ENCODE measurements around the gene PKNOX1.
"Not testable (repeated sequence)": the region's sequence is repeated elsewhere in the genome, so short reads cannot be mapped to it uniquely, and the experiment has no call there.

Gene PKNOX1

DNA sequence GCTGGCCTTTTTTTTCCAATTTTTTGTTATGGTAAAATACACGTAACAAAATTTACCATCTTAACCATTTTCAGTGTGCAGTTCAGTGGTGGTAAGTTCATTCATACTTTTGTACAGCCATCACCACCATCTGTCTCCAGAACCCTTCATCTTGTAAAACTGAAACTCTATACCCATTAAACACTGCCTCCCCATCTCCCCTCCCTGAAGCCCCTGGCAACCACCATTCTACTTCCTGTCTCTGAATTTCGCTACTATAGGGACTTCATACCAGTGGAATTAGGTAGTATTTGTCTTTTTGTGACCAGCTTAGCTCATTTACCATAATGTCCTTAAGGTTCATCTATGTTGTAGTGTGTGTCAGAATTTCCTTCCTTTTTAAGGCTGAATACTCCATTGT is 8.7 kb downstream of the PKNOX1 start:
- Histone ChIP-seq H3K27ac (peak overlapping the region; percentile 55; the same call in 1 of the 2 replicates), H3K4me3 (no peak overlapping the region), H3K9me3 (ENCODE audit: low read depth, low read length) (no peaks in the 10 kb centered on the region), H3K9ac (ENCODE audit: insufficient read length) (no peak overlapping the region), H3K36me3 (ENCODE audit: insufficient read depth, low read length) (peaks cover 5% of the 10 kb centered on the region)
- TF ChIP-seq FOXP2 (optimal IDR thresholded peaks at IDR 0.05; ENCODE audit: control extremely low read depth, extremely low read length, insufficient read depth) (no peak), POLR2AphosphoS5 (IDR thresholded peaks at IDR 0.05; ENCODE audit: borderline replicate concordance, low read depth, low read length) (no peak)
- no peak for DNase-seq (ENCODE audit: low read depth, low spot score)

DNA sequence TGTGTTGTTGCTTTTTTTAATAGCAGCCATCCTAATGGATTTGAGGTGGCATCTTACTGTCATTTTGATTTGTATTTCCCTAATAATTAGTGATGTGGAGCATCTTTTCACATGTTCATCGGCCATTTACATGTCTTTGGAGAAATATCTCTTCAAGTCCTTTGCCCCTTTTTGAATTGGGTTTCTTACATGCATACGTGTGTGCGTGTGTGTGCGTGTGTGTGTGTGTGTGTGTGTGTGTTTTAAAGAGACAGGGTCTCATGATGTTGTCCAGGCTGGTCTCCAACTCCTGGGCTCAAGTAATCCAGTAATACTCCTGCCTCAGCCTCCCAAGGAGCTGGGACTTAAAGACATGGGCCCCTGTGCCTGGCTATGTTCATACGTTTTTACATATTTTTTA is 9.5 kb downstream of the PKNOX1 start:
- no peak for DNase-seq (ENCODE audit: low read depth, low spot score)
- Histone ChIP-seq H3K9ac (ENCODE audit: insufficient read length) (no peak overlapping the region), H3K36me3 (ENCODE audit: insufficient read depth, low read length) (peaks cover 4% of the 10 kb centered on the region), H3K9me3 (ENCODE audit: low read depth, low read length) (no peaks in the 10 kb centered on the region), H3K4me3 (no peak overlapping the region), H3K27ac (no peak overlapping the region)
- TF ChIP-seq POLR2AphosphoS5 (IDR thresholded peaks at IDR 0.05; ENCODE audit: borderline replicate concordance, low read depth, low read length) (no peak), FOXP2 (optimal IDR thresholded peaks at IDR 0.05; ENCODE audit: control extremely low read depth, extremely low read length, insufficient read depth) (no peak), EZH2 (IDR thresholded peaks at IDR 0.05) (no peak)

GRCh38 chr21:42986125-42986783 is 11.9 kb downstream of the PKNOX1 start:
- Histone ChIP-seq H3K36me3 (ENCODE audit: insufficient read depth, low read length) (no peaks in the 10 kb centered on the region), H3K9me3 (ENCODE audit: low read depth, low read length) (no peaks in the 10 kb centered on the region), H3K4me3 (no peak overlapping the region), H3K9ac (ENCODE audit: insufficient read length) (no peak overlapping the region), H3K27ac (no peak overlapping the region)
- DNase-seq (ENCODE audit: low read depth, low spot score) = no peak
- no peak for TF ChIP-seq POLR2AphosphoS5 (IDR thresholded peaks at IDR 0.05; ENCODE audit: borderline replicate concordance, low read depth, low read length)
- no peak for TF ChIP-seq EZH2 (IDR thresholded peaks at IDR 0.05)
- TF ChIP-seq FOXP2 (optimal IDR thresholded peaks at IDR 0.05; ENCODE audit: control extremely low read depth, extremely low read length, insufficient read depth) = no peak

GRCh38 chr21:42988236-42988965 is 14.0 kb downstream of the PKNOX1 start:
- Histone ChIP-seq H3K9ac (ENCODE audit: insufficient read length) (no peak overlapping the region), H3K4me3 (no peak overlapping the region), H3K36me3 (ENCODE audit: insufficient read depth, low read length) (0 out of 2 replicates have a peak, but pooled peaks cover 4% of the 10 kb centered on the region), H3K9me3 (ENCODE audit: low read depth, low read length) (no peaks in the 10 kb centered on the region), H3K27ac (peak overlapping the region; percentile 54; the same call in 1 of the 2 replicates)
- DNase-seq (ENCODE audit: low read depth, low spot score) = no peak
- TF ChIP-seq EZH2 (IDR thresholded peaks at IDR 0.05) (no peak), POLR2AphosphoS5 (IDR thresholded peaks at IDR 0.05; ENCODE audit: borderline replicate concordance, low read depth, low read length) (no peak), FOXP2 (optimal IDR thresholded peaks at IDR 0.05; ENCODE audit: control extremely low read depth, extremely low read length, insufficient read depth) (no peak)

DNA sequence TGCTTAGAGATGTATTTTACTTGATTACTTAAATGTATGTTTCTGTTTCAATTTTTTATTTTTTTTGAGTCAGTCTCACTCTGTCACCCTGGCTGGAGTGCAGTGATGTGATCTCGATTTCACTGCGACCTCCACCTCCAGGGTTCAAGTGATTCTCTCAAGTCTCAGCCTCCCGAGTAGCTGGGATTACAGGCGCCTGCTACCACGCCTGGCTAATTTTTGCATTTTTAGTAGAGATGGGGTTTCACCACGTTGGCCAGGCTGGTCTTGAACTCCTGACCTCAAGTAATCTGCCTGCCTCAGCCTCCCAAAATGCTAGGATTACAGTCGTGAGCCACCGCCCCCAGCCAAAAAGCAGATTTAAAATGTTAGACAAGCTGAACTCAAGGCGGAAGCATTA is 15.0 kb downstream of the PKNOX1 start:
- DNase-seq (ENCODE audit: low read depth, low spot score); H3K9ac ChIP-seq (ENCODE audit: insufficient read length); H3K4me3 ChIP-seq; H3K9me3 ChIP-seq (ENCODE audit: low read depth, low read length); H3K36me3 ChIP-seq (ENCODE audit: insufficient read depth, low read length); H3K27ac ChIP-seq: not testable (repeated sequence)

- H3K9ac ChIP-seq (ENCODE audit: insufficient read length) = no peak overlapping the region
- no peak overlapping the region for H3K4me3 ChIP-seq
- TF ChIP-seq POLR2AphosphoS5 (IDR thresholded peaks at IDR 0.05; ENCODE audit: borderline replicate concordance, low read depth, low read length) (no peak), FOXP2 (optimal IDR thresholded peaks at IDR 0.05; ENCODE audit: control extremely low read depth, extremely low read length, insufficient read depth) (no peak), EZH2 (IDR thresholded peaks at IDR 0.05) (no peak)
- no peak for DNase-seq (ENCODE audit: low read depth, low spot score)
- no peaks in the 10 kb centered on the region for H3K9me3 ChIP-seq (ENCODE audit: low read depth, low read length)
- H3K27ac ChIP-seq = peak overlapping the region; percentile 62; the same call in 1 of the 2 replicates
- 0 out of 2 replicates have a peak, but pooled peaks cover 4% of the 10 kb centered on the region for H3K36me3 ChIP-seq (ENCODE audit: insufficient read depth, low read length)
Measured at GRCh38 chr21:42989816-42990650, 15.7 kb downstream of the PKNOX1 start.

- TF ChIP-seq POLR2AphosphoS5 (IDR thresholded peaks at IDR 0.05; ENCODE audit: borderline replicate concordance, low read depth, low read length) (no peak), EZH2 (IDR thresholded peaks at IDR 0.05) (no peak), FOXP2 (optimal IDR thresholded peaks at IDR 0.05; ENCODE audit: control extremely low read depth, extremely low read length, insufficient read depth) (no peak)
- Histone ChIP-seq H3K9ac (ENCODE audit: insufficient read length) (no peak overlapping the region), H3K4me3 (no peak overlapping the region), H3K36me3 (ENCODE audit: insufficient read depth, low read length) (peaks cover 4% of the 10 kb centered on the region; the same call in 1 of the 2 replicates), H3K9me3 (ENCODE audit: low read depth, low read length) (no peaks in the 10 kb centered on the region), H3K27ac (0 out of 2 replicates have a peak overlapping the region, but pooled peaks have one; percentile 21)
- DNase-seq (ENCODE audit: low read depth, low spot score) = no peak
Measured at GRCh38 chr21:42991992-42992740, 17.8 kb downstream of the PKNOX1 start.
